MM.1S (cell line): ENCODE data around the gene FMR1.

ENCODE experiments used
- DNase-seq: peaks from one replicate; pipeline ENCODE4 v3.0.0-alpha.2; 2015
- H2AFZ ChIP-seq: fragments of 300-600 bp; sonication (generic); 2 replicates; pipeline ENCODE4 v1.6.0; 2016; ENCODE audit warnings: antibody characterized with exemption, low read length
- H3F3A ChIP-seq: fragments of 300-600 bp; sonication (generic); 2 replicates; pipeline ENCODE4 v1.6.1; 2016; ENCODE audit warnings: mild to moderate bottlenecking, antibody characterized with exemption, low read length, moderate library complexity, mixed read lengths; ENCODE audit not compliant: insufficient read depth
- H3K27ac ChIP-seq: fragments of 300-600 bp; sonication (generic); 2 replicates; pipeline ENCODE4 v1.5.1; 2016; ENCODE audit warnings: mild to moderate bottlenecking, low read length
- H3K27me3 ChIP-seq: fragments of 300-600 bp; sonication (generic); replicated peaks from 2 replicates; pipeline ENCODE4 v1.6.0; 2016; ENCODE audit warnings: low read length; ENCODE audit not compliant: insufficient read depth
- H3K36me3 ChIP-seq: fragments of 300-600 bp; sonication (generic); replicated peaks from 2 replicates; pipeline ENCODE4 v1.6.1; 2016; ENCODE audit warnings: mild to moderate bottlenecking, low read length, mixed read lengths; ENCODE audit not compliant: insufficient read depth
- H3K4me1 ChIP-seq: fragments of 300-600 bp; sonication (generic); 2 replicates; pipeline ENCODE4 v1.6.1; 2016; ENCODE audit warnings: low read length, mixed read lengths
- H3K4me2 ChIP-seq: fragments of 300-600 bp; sonication (generic); 2 replicates; pipeline ENCODE4 v1.6.0; 2016; ENCODE audit warnings: low read depth, low read length
- H3K4me3 ChIP-seq: fragments of 300-600 bp; sonication (generic); 2 replicates; pipeline ENCODE4 v1.5.1; 2016; ENCODE audit warnings: low read length, mixed read lengths
- H3K79me2 ChIP-seq: fragments of 300-600 bp; sonication (generic); 2 replicates; pipeline ENCODE4 v1.6.1; 2016; ENCODE audit warnings: mixed run types, low read length, mixed read lengths
- H3K9ac ChIP-seq: fragments of 300-600 bp; sonication (generic); 2 replicates; pipeline ENCODE4 v1.6.1; 2016; ENCODE audit warnings: low read length, mixed read lengths
- H3K9me2 ChIP-seq: fragments of 300-600 bp; sonication (generic); replicated peaks from 2 replicates; pipeline ENCODE4 v1.6.1; 2016; ENCODE audit warnings: mild to moderate bottlenecking, low read length, mixed read lengths; ENCODE audit not compliant: insufficient read depth
- H3K9me3 ChIP-seq: fragments of 300-600 bp; sonication (generic); replicated peaks from 2 replicates; pipeline ENCODE4 v1.6.1; 2016; ENCODE audit warnings: mild to moderate bottlenecking, low read length, mixed read lengths; ENCODE audit not compliant: insufficient read depth
- H4K20me1 ChIP-seq: fragments of 300-600 bp; sonication (generic); 2 replicates; pipeline ENCODE4 v1.6.1; 2016; ENCODE audit warnings: mild to moderate bottlenecking, low read length, moderate library complexity, mixed read lengths; ENCODE audit not compliant: insufficient read depth
- CTCF ChIP-seq: fragments of 300-600 bp; sonication (generic); IDR thresholded peaks from 2 replicates; pipeline ENCODE4 v1.5.1; 2016; ENCODE audit warnings: antibody characterized with exemption, low read length, mixed read lengths
- EZH2 ChIP-seq: fragments of 300-600 bp; sonication (generic); optimal IDR thresholded peaks from 2 replicates; pipeline ENCODE3; 2017; ENCODE audit warnings: low read depth, mild to moderate bottlenecking, antibody characterized with exemption, low read length, mixed read lengths
- EZH2phosphoT487 ChIP-seq: fragments of 300-600 bp; sonication (generic); IDR thresholded peaks from 2 replicates; pipeline ENCODE4 v1.6.1; 2018; ENCODE audit warnings: antibody characterized with exemption, low read length

FMR1 gene

GRCh38 chrX:147893741-147894140, 18.0 kb upstream of the FMR1 start:
- DNase-seq, result no peak

DNA sequence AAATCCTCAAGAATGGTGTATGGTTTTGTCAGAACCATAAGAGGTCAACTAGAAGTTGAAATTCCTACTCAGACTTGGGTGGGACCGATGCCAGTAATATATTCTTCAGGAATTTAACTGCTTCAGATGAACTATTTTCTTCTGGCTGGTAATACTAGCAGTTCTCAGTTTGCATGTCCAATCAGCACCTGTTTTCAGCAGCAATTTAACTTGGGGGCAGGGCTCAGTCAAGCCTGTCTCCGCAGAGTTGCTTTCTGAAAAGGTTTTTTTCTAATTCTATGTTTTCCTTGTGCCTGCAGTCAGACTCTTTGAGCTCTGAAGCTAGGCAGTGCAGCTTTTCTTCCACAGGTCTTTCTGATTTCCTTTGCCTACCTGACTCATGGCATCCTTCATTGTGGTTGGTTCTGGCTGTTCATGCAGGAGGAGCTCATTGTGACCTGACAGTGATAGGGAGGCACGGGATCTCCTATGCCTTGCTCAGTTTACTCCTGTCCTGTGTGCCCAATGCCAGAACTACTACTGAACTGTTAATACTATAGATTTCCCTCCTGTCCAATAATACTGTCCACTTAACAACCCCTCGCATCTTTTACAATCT, 17.3 kb upstream of the FMR1 start:
- Histone ChIP-seq H3K4me3 (no peak overlapping the region), H3F3A (no peaks in the 10 kb centered on the region), H3K9me3 (no peaks in the 10 kb centered on the region), H4K20me1 (no peaks in the 10 kb centered on the region), H2AFZ (no peak overlapping the region), H3K27ac (no peak overlapping the region), H3K4me2 (no peak overlapping the region), H3K4me1 (no peaks in the 10 kb centered on the region), H3K79me2 (no peaks in the 10 kb centered on the region), H3K36me3 (no peaks in the 10 kb centered on the region), H3K27me3 (no peaks in the 10 kb centered on the region), H3K9me2 (no peaks in the 10 kb centered on the region), H3K9ac (no peak overlapping the region)
- TF ChIP-seq EZH2phosphoT487 (no peak), EZH2 (no peak), CTCF (no peak)
- DNase-seq, result no peak

More at GRCh38 chrX:147893741-147894140, 18.0 kb upstream of the FMR1 start:
- TF ChIP-seq EZH2 (no peak), CTCF (no peak), EZH2phosphoT487 (no peak)
- Histone ChIP-seq H3K4me3 (no peak overlapping the region), H3F3A (no peaks in the 10 kb centered on the region), H3K4me1 (no peaks in the 10 kb centered on the region), H3K36me3 (no peaks in the 10 kb centered on the region), H3K27me3 (no peaks in the 10 kb centered on the region), H3K9me2 (no peaks in the 10 kb centered on the region), H4K20me1 (no peaks in the 10 kb centered on the region), H3K9me3 (no peaks in the 10 kb centered on the region), H2AFZ (no peak overlapping the region), H3K27ac (no peak overlapping the region), H3K9ac (no peak overlapping the region), H3K79me2 (no peaks in the 10 kb centered on the region), H3K4me2 (no peak overlapping the region)

DNA sequence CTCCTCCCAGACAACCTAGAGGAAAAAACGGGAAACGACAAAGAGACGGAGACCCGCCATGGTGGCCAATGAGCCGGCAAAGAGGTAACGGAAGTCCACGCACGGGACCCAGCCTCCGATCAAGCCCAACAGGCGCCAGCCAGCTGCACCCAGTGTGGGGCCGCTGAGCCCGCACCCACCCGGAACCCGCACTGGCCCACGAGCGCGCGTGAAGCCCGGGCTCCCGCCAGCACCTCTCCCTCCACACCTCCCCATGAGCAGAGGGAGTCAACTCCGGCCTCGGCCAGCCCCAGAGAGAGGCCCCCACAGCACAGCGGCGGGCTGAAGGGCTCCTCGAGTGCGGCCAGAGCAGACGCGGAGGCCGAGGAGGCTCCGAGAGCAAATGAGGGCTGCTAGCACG, 14.6 kb upstream of the FMR1 start:
- Histone ChIP-seq H3K9ac (no peak overlapping the region), H2AFZ (no peak overlapping the region), H3K36me3 (no peaks in the 10 kb centered on the region), H3K79me2 (no peaks in the 10 kb centered on the region), H4K20me1 (no peaks in the 10 kb centered on the region), H3K4me2 (no peak overlapping the region), H3K4me1 (no peaks in the 10 kb centered on the region), H3K4me3 (no peak overlapping the region), H3K27me3 (no peaks in the 10 kb centered on the region), H3K9me3 (no peaks in the 10 kb centered on the region), H3F3A (no peaks in the 10 kb centered on the region), H3K9me2 (no peaks in the 10 kb centered on the region), H3K27ac (no peak overlapping the region)
- no peak for DNase-seq
- TF ChIP-seq EZH2 (no peak), CTCF (no peak), EZH2phosphoT487 (no peak)
